ENCODE data around the gene SUN2.

SUN2 gene

DNA sequence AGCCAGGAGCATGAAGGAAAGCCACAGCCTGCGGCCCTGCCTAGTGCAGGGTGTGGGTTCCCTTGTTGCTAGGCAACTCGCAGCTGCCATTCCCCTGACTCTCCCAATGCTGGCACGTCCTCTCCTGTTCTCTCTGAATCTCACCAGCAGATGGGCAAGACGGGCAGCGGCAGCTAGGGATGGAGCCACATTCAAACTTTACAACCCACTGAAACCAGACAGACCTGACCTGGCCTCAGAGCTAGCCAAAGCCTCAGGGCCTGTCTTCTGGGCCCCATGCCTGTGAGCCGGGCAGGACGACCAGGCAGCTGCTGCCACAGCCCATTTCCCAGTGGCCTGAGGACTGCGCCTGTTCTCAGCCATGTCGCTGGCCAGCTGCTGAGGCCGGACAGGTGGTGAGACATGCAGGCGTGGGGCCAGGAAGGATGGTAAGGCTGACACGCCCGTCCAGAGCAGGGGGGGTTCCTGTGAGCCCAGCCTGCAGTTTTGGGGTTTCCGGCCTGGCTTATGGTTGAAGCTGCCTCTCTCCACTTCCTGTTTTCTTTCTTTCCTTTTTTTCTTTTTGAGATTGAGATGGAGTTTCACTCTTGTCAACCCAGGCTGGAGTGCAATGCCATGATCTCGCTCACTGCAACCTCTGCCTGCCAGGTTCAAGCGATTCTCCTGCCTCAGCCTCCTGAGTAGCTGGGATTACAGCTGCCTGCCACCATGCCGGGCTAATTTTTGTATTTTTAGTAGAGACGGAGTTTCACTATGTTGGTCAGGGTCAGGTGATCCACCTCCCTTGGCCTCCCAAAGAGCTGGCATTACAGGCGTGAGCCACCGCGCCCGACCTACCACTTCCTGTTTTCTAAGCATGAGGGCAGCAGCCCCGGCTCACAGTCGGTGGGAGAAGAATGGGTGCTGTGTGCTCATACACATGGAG, 4.1 kb downstream of the SUN2 start:
- DNase-seq, result peak; percentile 23

DNA sequence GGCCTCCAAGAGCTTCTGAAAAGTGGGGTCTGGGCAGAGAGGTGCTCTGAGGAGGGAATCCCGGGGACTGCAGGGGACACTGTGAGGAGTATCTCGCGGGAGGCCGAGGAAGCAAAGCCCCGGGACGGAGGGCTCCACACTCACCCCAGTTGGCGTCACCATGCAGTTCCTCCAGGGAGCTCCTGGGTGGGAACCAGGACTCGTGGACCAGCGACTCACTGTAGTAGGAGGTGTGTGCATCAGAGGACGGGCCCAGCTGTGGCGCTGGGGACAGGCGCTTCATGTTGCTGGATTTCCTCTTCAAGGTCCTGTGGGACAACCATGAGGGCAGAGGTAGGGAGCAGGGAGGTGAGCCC, 4.8 kb downstream of the SUN2 start:
- no peak for DNase-seq

DNA sequence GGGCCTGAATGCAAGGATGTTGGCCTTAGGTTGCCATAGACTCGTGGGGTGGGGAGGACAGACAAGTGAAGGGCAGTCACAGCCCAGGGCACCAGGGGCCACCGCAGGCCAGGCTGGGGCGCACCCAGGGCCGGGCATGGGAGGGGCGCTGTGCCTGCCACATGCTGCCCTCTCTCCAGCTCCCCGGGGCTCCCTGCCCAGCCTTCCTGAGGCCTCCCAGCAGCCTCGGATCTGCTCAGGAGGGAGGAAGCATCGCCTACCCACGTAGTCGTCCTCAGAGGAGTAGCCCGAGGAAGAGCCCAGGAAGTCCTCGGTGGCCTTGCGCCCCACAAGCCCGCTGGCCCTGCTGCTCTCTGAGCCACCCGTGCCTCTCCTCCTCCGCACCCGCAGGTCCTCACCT, 5.2 kb downstream of the SUN2 start:
- DNase-seq, result no peak

DNA sequence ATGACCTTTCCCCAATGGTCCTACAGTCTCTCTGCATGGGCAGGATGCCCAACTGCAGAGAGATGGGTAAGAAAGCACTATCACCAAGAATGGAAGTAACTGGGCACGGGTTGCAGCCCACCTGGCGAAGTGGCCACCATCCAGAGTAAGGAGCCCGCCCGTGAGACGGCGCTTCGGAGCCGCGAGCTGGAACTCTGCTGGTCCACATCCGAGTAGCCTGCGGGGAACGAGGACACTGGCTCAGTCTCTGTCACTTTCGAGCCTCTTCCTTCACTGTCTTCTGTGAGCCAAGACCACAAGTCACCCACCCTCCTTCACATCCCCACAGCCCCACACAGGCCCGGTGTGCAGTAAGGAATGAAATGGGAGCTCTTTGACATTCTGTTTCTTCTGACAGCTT, 5.7 kb downstream of the SUN2 start:
- no peak for DNase-seq

DNA sequence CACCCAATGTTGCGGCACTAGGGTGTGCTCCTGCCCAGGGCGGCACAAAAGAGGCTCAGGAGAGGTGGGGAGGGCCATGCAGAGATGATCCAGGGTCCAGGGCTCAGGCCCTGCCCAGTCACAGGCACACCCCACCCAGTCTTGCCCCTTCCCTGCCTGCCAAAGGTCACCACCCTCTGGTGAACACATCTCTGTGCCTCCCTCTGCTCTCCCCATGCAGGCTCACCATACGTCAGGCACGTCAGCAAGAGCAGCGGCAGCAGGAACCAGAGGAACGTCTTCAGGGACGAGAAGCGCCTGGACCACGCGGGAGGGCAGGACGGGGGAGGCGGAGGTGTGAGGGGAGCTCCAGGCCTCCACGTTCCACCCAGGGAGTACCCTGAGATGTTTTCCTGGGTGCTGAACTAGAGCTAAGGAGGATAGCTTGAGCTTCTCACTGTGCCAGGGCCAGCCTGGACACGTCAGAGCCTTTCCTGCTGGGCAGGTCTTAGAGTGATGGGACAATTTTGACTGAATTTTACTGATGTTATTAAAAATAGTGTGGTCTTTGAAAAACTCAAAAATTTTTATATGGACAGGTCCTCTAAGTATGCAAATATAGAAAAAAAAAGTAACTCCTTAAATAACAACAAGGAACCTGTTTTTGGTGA, 7.2 kb downstream of the SUN2 start:
- DNase-seq, result no peak

DNA sequence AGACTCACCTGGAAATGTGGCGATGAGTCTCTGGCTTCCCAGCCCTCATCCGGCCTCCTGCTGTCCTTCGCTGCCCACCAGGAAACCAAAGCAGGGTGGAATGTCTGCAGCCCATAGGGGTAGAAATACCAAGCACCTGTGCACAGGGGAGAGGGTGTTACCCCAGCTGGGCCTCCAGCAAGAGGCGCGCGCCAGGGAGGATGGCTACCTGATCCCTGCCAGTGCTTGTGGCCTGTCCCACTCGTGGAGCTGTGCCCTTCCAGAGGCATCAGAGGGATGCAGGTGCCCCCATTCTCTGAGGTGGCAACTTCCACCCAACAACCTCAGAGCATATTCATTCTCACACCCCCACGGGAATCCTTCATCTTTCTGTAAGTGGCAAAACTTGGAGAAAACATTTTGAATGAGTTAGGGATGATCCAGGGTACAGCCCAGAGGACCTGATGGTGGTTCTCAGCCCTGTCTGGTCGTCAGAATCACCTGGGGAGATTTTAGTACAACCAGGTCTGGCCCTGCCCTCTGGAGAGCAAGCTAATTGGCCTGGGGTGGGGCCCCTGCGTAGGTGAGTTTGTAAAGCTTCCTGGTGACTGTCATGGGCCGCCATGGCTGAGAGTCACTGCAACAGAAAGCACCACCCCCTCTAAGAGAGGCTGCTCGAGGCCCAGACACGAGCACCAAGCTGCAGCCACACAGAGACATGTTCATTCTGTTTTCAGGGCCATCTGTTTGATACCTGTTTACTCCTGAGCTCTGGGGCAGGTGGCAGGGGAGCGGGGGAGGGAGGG, 9.9 kb downstream of the SUN2 start:
- no peak for DNase-seq

DNA sequence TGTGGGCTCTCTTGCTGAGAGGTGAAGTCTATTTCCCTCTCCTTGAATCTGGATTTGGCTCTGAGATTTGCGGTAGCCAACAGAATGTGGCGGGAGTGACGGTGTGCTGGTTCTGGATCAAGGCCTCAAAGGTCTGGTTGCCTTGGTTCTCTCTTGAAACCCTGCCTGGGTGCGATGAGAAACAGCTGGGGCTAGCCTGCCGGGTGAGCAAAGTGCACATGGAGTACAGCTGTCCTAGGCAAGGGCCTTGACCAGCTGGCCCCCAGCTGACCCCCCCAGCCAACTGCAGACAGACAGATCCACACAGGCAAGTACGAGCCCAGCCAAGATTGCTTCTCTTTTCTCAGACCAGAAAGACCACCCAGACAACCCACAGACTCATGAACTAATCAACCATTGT, 10.8 kb downstream of the SUN2 start:
- DNase-seq, result no peak

DNA sequence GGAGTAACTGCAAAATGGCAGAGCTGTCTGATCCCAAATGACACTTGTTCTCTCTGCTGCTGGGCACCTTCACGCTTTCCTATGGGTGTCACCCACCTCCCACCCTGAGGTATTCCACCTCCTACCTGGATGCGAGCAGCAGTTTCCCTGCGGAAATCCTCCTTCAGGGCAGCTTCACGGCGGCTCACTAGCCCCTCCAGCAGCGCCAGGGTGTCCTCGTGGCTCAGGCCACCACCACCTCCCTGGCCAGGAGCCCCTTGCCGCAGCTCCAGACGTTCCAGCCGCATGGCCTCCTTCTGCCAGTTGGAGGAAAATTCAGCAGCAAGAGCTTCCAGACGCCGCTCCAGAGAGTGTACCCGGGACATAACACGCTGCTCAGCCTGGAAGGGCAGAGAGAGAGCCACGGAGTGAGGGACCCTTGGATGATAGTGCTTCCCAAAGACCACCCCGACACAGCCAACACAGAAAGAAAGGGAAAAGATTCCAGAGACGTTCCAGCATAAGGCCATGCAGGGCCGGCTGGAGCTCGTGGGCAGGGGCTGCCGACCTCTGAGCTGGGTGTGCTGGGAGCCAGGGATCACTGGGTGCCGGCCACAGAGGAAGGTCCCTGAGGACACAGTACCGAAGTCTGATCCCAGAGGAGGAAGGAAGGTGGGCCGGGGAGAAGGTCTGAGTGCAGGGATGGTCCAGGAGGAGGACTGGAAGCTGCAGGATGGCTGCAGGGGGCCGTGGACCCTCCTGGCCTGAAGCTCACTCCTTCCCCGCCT, 13.4 kb downstream of the SUN2 start:
- no peak for DNase-seq

DNA sequence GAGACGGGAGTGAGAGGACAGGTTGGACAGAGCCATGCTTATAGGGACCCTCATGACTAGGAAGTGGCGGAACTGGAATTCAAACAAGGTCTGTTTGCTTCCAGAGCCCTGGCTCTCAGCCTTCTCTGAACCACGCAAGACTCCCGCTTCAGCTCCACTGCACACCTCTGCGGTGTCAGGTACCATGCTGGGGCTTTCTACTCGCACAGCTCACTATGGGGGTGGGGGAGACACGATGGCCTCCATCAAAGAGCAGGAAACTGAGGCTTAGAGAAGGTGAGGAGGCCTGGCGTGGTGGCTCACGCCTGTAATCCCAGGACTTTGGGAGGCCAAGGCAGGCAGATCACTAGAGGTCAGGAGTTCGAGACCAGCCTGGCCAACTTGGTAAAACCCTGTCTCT, 14.2 kb downstream of the SUN2 start:
- DNase-seq, result no peak

DNA sequence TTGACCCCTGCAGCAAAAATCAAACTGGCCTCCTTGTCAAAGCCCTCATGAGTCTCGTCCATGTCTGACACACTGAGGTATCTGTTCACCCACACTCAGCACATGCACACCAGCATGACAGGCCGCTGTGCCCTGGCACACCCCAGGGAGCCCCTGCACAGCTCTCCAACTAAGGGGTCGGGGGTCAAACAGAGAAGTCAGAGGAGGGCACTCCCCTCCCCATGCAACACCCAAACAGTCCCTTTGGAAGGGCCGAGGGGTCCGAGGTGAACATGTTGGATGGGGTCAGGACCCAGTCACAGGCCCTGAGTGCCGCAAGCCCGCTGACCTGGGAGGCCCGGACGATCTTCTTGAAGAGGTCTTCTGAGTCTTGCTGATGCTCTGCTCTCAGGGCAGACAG, 14.6 kb downstream of the SUN2 start:
- no peak for DNase-seq

DNA sequence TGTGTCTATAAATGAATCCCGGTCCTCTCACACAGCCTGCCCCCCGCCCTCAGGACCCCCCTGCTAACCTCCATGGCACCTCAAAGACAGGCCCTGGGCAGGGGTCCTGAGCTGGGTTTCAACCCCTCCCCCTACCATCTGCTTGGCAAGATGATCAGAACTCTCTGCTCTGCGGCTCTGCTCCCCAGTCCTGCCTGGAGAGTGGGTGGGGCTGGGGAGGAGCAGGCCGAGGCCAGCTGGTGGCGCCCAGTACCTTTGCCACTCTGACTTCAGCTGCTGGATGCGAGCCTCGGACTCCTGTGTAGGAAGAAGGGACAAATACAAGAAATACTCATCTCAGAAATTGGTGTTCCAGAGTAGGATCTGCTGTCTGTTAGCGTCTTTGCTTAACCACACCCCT, 15.0 kb downstream of the SUN2 start:
- no peak for DNase-seq

DNA sequence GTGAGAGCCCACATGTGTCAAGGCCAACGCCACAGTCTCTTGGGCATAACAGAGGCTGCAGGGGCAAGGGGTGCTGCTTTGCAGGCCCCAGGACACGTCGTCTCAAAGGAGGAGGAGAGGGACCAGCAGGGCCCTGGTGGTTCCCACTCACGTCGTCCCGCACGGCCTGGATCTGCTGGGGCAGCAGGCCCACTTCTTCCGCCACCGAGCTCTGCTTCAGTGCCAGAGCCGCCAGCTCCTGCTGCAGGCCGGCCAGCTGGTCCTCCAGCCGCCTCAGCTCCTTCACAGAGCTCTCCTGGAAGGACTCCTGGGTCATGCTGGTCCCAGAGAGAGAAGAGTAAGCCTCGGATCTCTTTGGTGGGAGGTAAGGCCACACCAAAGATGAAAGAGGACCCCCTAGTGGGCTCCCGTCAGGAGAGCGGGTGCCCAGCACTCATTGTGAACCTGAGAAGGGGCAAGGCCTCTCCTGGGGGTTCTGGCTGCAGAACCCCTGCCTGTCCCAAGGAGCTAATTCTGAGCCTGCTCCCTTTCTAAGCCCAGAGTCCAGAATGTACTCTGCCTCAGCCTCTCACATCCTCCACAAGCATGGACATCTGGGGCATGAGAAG, 15.6 kb downstream of the SUN2 start:
- DNase-seq, result no peak

DNA sequence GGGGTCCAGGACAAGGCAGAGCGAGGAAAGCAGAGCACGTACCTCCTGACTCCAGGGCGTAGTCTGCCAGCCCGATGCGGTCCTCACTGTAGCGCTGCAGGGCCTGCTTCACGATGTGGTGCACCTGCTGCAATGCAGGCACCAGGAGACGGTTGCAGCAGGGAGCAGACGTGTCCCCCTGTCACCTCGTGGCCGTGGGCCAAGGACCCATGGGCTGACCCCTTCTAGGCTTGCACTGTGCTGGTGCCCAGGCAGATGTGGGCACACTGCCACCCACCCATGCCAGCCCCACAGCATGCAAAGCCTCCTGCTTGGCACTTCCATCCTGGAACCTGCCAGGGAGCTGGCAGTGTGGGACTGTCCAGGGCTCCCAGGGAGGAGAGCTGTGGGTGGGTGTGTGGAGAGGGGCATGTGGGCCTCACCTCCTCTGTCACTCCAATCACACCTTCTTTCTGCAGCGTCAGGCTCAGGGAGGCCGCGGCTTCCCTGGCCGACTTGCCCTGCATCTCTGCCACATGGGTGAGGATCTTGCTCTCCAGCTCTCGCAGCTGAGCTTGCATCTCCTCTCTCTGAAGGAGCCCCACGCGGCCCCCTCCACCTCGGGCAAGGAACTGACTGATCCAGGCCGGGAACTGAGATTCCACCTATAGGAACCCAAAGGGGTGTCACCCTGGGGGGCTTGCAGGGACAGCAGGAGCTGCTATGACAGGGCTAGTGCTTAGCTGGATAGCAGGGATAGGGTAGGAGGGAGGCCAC, 16.3 kb downstream of the SUN2 start:
- DNase-seq, result no peak

DNA sequence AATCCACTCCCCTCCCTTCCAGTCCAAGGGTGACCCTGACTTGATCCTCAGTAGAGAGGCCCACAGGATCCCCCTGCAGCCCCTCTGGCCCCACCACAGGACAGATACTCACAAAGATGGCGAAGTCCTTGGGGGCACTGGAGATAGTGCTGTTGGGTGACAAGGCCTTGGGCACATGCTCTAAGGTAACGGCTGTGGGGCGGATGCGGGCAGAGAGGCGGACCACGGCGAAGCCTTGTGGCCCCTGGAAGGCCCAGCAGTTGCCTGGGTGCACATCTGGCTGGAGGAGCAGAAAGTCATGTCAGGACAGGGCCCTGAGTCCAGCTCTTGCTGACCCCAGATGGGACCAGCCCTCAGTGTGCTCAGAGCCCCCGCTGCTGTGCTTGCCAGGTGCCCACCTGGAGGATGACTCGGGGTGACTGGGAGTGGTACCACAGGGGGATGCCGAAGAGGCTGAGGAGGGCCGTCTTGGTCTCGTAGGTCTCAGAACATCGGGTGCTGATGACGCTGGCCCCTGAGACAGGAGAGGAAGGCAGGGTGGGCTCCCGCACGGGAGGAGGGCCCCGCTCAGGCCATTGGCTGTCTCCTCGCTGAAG, 17.2 kb downstream of the SUN2 start:
- no peak for DNase-seq

DNA sequence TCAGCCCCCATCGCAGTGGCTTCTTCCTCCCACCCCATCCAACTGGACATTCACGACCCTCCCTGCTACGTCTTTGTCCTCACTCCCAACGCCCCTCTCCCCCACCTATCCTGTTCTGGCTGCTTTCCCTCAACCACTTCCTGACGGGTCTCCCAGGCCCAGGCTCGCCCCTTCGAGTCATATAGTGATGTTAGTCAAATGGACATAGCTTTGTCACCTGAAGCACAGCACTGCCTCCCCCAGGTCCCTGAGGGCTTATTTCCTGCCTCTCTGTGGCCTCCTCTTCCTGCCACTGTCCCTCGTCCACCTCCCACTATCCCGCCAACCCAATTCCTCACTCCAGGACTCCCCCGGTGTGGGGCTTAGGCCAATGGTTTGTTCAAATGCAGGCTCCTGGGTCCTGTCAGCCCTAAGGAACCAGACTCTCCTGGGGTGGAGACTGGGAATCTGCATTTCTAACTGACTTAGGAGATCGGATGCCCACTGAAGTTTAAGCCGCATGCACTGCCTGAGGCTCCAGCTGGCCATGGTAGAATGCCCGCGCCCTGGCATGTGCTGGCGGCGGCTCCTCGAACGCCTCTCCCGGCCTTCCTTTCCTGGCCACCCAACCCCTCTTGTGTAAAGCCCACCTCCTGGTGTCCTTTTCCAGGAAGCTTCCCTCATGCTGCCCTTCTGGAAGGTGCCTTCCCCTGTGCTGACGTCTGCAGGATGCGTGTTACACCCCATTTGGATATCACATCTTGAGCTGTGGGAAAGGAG, 18.3 kb downstream of the SUN2 start:
- no peak for DNase-seq

DNA sequence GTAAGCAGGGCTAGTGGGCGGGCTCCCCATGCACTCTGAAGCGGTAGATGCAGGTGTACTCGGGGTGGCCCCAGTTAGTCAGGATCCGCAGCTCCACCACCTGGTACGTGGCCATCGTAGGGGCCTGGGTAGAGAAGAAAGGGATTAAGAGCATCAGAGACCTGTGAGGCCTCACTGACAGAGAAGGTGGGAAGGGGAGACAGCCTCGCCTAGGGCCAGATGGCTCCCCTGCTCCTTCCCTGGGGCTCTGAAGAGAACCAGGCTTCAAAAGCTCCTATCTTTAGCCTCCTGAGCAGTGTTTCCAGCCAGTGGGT, 19.6 kb downstream of the SUN2 start:
- no peak for DNase-seq

DNA sequence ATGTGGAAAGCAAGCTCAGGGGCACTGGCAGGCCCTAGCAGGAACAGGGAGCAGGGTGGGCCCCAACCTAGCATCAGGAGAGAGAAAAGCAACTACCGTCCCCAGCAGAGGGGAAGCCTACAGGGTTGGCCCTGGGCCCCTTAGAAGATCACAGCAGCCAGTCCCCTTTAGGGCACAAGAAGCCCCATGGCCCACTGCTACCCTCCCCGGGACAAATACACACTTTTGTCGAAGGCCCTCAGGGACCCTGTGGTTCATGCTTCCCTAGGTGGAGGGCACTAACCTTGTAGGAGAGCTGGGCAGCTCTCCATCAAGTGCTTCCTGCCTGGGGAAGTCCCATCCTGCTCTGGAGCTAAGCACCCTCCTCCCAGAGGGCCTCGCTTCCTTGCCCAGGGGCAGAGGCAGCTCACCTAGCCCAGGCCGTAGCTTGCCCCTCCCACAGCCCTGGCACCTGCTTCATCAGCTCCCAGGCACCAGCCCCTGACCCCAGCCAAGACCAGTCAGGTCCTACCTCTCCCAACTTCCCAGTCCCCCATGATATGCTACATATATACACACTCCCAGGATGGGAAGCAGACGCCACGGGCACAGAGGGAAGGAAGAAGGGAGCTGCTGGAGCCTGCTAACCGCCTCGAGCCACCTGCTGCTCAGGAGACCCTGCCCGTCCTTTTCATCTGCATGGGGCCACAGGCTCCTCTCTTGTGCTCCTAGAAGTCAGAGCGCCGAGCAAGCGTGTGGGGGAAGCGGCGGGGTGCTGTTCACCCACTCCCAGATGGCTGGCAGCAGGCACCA, 20.1 kb downstream of the SUN2 start:
- no peak for DNase-seq

DNA sequence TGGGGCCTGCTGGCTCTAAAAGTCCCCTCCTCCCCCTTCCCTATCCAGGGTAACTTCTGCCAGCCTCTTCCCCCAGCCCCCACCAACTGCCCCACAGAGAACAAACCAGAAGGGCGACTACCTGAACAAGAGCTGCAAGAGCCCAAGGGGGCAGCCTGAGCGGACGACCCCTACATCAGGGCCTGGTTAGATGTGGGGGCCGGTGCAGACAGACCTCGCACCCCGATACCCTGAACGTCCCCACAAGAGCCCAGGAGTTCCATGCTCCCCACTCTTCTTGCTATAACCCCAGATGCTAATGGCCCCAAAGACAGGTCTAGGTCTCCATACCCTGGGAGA, 20.7 kb downstream of the SUN2 start:
- DNase-seq, result no peak

DNA sequence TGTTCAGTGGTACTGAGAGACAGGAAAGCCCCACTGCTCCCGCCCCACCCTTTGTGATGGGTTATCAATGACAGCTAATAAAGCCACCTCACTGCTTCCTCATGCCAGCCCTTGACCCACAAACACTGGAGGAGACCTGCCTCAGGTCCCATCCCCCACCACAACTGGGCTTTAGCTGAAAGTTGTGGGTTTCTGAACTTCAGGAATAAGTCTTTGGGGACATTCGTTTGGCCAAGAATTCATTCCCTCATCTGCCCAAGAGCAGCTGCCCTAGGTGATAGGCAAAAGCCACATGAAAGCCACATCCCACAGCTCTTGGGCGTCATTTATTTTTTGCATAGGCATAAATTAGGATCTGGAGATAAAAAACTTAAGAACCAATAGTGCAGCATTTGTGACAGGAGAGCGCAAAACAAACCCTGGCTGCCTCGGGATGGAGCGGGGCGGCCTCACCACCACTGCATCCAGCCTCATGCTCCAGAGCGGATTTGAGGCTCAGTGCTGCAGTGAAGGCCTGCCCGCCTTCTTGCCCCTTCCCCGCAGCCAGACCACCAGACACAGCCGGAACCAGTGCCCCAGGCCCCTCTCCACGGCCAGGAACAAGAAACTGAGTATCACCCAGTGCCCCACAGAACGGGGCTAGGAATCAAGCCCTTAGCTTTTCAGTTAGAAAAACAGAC, 21.2 kb downstream of the SUN2 start:
- no peak for DNase-seq

All from NCI-H1694 treated with DMSO at 0.1 percent for 48 hours (cell line).